ENCODE data around the gene USHBP1. TPM values are rescaled to one million over a fixed set of nuclear protein-coding genes. Genes with fewer than 3 reads are reported as not detected.

The USHBP1 gene
- total RNA-seq, 4 donors from 2014 or later: 1.6 to 11.6 (median 2.5) TPM

- Histone ChIP-seq H3K36me3 (no peaks in the 10 kb centered on the region), H3K4me3 (no peak overlapping the region), H3K4me1 (no peaks in the 10 kb centered on the region), H3K9me3 (no peaks in the 10 kb centered on the region), H3K27ac (no peak overlapping the region), H3K27me3 (no peaks in the 10 kb centered on the region)
- no peak for DNase-seq
- no peak for TF ChIP-seq POLR2A (IDR thresholded peaks at IDR 0.05)
- TF ChIP-seq, protein P1, sequence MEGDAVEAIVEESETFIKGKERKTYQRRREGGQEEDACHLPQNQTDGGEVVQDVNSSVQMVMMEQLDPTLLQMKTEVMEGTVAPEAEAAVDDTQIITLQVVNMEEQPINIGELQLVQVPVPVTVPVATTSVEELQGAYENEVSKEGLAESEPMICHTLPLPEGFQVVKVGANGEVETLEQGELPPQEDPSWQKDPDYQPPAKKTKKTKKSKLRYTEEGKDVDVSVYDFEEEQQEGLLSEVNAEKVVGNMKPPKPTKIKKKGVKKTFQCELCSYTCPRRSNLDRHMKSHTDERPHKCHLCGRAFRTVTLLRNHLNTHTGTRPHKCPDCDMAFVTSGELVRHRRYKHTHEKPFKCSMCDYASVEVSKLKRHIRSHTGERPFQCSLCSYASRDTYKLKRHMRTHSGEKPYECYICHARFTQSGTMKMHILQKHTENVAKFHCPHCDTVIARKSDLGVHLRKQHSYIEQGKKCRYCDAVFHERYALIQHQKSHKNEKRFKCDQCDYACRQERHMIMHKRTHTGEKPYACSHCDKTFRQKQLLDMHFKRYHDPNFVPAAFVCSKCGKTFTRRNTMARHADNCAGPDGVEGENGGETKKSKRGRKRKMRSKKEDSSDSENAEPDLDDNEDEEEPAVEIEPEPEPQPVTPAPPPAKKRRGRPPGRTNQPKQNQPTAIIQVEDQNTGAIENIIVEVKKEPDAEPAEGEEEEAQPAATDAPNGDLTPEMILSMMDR (IDR thresholded peaks at IDR 0.05): no peak
Measured at GRCh38 chr19:17255150-17255621, 9.4 kb downstream of the USHBP1 start.

GRCh38 chr19:17254636-17255035 is 9.9 kb downstream of the USHBP1 start:
- Histone ChIP-seq H3K4me3 (no peak overlapping the region), H3K9me3 (no peaks in the 10 kb centered on the region), H3K27me3 (no peaks in the 10 kb centered on the region), H3K4me1 (no peaks in the 10 kb centered on the region), H3K36me3 (no peaks in the 10 kb centered on the region), H3K27ac (no peak overlapping the region)
- TF ChIP-seq, protein P1 (IDR thresholded peaks at IDR 0.05): no peak
- no peak for TF ChIP-seq POLR2A (IDR thresholded peaks at IDR 0.05)
- DNase-seq: no peak

- Histone ChIP-seq H3K27ac (peak overlapping the region in 1 of 4 donors; percentile 79), H3K4me3 (no peak overlapping the region), H3K36me3 (no peaks in the 10 kb centered on the region), H3K4me1 (peaks cover 7 to 31% (median 9%) of the 10 kb centered on the region in 4 donors), H3K27me3 (no peaks in the 10 kb centered on the region), H3K9me3 (no peaks in the 10 kb centered on the region)
- peak in 2 of 3 donors; percentile 47 to 82 for DNase-seq
- TF ChIP-seq, protein P1 (IDR thresholded peaks at IDR 0.05): no peak
- no peak for TF ChIP-seq POLR2A (IDR thresholded peaks at IDR 0.05)
Measured at GRCh38 chr19:17249887-17250548, 14.5 kb downstream of the USHBP1 start.

GRCh38 chr19:17248011-17248776 is 16.4 kb downstream of the USHBP1 start:
- peak in 1 of 2 donors; percentile 21 for TF ChIP-seq POLR2A (IDR thresholded peaks at IDR 0.05)
- TF ChIP-seq, protein P1 (IDR thresholded peaks at IDR 0.05): no peak

DNA sequence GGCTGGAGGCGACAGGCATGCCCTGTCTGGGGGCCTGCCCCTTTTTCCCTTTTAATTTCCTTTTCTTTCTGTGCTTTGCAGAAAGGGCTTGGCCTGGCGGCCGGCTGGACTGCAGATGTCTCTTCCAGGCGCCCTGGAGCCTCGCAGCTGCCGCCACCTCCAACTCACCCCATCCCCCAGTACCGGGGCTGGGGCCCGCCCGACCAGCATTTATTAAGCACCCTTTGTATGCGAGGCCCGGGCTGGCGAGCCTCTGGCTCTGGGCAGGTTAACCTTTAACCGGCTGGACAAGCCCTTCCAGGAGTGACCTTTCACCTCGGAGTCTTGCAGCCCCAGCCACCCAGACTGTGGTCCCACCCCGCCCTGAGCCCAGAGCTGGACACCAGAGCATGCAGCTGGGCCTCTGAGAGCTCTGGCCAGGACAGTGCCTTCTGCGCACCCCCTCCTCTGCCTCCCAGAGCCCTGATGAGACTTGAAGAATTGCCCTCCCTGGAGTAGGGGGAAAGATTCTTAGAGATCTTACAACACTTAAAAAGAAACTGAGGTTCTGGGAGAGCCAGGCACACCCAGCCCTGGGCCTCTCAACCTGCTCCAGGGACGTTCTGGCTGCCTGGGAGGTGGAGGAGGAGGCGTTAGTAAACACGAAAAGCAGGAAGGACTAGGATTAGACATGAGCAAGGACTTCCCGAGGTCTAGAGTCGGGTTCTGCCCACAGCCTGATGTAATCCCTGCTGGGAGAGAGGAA is 17.7 kb downstream of the USHBP1 start:
- H3K9me3 ChIP-seq: no peaks in the 10 kb centered on the region
- no peaks in the 10 kb centered on the region for H3K36me3 ChIP-seq
- H3K27me3 ChIP-seq: no peaks in the 10 kb centered on the region
- H3K27ac ChIP-seq: peak overlapping the region; percentile 79 to 92 (median 90)
- DNase-seq: peak in 2 of 3 donors; percentile 79
- peak overlapping the region; percentile 57 to 93 (median 74) for H3K4me3 ChIP-seq
- TF ChIP-seq, protein P1 (IDR thresholded peaks at IDR 0.05): no peak
- peak; percentile 9 to 27 for TF ChIP-seq POLR2A (IDR thresholded peaks at IDR 0.05)
- H3K4me1 ChIP-seq: peaks cover 7 to 47% (median 13%) of the 10 kb centered on the region in 4 donors

More at GRCh38 chr19:17248011-17248776, 16.4 kb downstream of the USHBP1 start:
- DNase-seq: peak in 2 of 3 donors; percentile 75 to 82
- no peak overlapping the region for H3K4me3 ChIP-seq
- no peaks in the 10 kb centered on the region for H3K27me3 ChIP-seq
- H3K4me1 ChIP-seq: peaks cover 7 to 34% (median 13%) of the 10 kb centered on the region in 4 donors
- no peaks in the 10 kb centered on the region for H3K9me3 ChIP-seq
- H3K27ac ChIP-seq: peak overlapping the region in 3 of 4 donors; percentile 67 to 88 (median 79)
- no peaks in the 10 kb centered on the region for H3K36me3 ChIP-seq

Data from Peyer's patch (tissue), 4 donors.